ENCODE measurements around the gene DNAJC11.
A peak's percentile ranks its signal among the peaks of the same experiment; 100 is the strongest.

The DNAJC11 gene

DNA sequence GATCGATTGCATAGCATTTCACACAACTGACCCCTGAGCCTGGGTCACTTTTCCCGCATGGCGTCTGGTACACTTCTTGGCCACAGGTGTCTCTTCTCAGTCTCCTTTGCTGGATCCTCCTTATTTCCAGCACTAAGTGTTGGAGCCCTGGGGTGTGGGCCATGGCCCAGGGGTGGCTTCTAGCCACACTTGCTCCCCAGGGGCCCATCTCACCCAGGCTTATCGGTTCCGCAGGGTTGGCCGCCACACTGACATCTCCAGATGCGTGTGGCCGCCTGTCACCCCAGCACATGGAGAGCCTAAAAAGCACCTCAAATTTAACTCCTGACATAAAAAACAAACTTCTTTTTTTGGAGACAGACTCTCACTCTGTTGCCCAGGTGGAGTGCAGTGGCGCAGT, 74.6 kb downstream of the DNAJC11 start:
- DNase-seq (ENCODE audit: extremely low read depth in 1 of 2, low read depth in 1 of 2), result no peak

GRCh38 chr1:6625584-6626149, 75.9 kb downstream of the DNAJC11 start:
- DNase-seq (ENCODE audit: extremely low read depth in 1 of 2, low read depth in 1 of 2), result no peak

- DNase-seq (ENCODE audit: extremely low read depth in 1 of 2, low read depth in 1 of 2), result peak; percentile 75 to 76
Observed at GRCh38 chr1:6624710-6625583, 76.7 kb downstream of the DNAJC11 start, which contains the start of gene THAP3. Gene THAP3 (plus strand): TSS chr1:6624868. CDS start chr1:6625219, 351 bp downstream.

GRCh38 chr1:6623269-6623965, 78.2 kb downstream of the DNAJC11 start:
- no peak for DNase-seq (ENCODE audit: extremely low read depth in 1 of 2, low read depth in 1 of 2)

GRCh38 chr1:6622396-6623152, 79.0 kb downstream of the DNAJC11 start:
- DNase-seq (ENCODE audit: extremely low read depth in 1 of 2, low read depth in 1 of 2), result no peak

DNA sequence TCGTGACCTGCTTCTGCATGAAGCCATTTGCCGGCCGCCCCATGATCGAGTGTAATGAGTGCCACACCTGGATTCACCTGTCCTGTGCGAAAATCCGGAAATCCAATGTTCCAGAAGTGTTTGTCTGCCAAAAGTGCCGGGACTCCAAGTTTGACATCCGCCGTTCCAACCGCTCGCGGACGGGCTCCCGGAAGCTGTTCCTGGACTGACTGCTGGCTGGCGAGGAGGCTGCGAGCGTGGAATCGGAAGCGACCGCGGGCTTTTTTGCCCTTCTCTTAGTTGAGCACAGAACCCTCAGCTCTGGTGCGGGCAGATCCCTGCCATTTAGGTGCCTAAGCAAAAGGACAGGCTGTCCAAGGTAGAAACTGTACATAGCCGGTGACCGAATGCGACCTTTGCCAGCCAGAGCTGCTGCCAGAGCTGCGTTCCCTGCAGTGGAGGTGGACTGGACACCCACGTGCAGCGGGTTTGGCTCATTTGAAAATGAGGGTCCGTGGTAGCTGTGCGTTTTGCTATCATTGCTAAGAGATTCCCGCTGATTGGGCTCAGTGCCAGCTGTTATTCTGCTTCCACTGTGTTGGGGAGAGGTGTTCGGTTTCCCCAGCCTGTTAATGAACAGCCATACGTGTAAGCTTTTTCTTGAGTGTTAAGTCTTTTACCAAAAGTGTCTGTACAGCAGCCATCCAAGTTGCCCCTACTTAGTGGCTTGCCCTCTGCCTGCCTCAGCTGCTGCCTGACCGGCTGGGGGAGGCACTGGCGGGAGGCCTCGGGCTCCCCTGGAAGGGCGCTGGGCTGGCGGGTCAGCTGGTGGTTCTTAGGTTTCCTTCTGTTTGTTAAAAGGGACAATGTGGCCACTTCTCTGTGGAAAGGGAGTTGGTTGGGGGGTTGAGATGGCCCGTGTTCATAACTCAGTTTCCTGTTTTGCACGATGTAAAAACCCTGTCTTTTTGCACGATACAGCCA, 79.9 kb downstream of the DNAJC11 start:
- no peak for DNase-seq (ENCODE audit: extremely low read depth in 1 of 2, low read depth in 1 of 2)

DNA sequence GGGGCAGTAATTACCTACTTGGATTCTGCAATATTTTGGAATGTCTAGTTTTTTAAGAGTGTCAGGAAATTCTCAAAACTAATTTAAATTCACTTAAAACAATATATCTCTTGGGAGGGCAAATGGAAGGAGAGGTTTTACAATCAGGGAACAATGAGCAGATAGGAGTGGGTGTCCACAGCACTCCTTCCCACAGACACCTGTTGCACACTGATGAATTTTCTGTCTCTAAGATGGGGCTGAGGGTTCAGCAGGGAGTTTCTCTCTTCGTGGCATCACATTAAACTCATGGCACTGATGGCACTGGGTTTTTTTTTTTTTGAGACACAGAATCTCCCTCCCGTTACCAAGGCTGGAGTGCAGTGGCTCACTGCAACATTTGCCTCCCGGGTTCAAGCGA, 82.6 kb downstream of the DNAJC11 start:
- no peak for DNase-seq (ENCODE audit: extremely low read depth in 1 of 2, low read depth in 1 of 2)

GRCh38 chr1:6614929-6615785, 86.5 kb downstream of the DNAJC11 start:
- no peak for DNase-seq (ENCODE audit: extremely low read depth in 1 of 2, low read depth in 1 of 2)

DNA sequence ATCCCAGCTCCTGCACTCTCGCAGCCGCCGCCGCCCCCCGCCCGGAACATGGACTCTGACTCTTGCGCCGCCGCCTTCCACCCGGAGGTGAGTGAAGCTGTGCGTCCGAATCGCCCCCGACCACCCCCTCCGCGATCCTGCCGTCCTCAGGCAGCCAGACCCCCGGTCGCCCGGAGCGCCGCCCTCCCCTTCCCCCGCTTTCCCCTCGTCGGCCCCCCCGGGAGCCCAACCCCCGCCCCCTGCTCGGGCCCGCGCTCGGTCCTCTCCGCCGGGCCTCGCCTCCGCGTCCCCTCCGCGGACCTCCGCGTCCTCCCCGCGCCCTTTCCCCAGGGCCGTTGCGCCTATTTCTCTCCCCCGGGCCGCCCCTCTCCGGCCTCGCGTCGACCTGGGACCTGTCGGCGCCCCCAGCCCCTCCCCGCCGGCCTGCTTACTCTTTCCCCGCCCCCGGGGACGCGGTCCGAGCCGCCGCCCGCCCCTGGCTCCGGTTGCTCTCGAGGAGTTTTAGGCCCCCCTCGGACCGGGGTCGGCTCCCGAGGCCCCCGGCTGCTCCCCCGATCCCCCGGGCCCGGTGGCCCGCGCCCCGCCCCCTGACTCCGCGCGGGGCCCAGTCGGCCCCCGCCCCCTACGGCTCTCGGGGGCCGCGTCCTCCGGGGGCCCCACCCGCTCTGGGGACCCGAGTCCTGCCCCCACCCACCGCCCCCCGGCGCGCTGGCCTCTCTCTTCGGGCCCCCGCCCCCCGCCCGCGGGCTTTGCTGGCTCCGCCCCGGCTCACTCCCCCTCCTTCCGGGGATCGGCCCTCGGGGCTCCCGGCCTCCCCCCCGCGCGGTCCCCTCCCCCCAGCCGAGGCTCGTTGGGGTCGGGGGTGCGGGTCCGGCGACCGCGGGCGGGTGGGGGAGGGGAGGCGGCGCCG, 87.3 kb downstream of the DNAJC11 start:
- no peak for DNase-seq (ENCODE audit: extremely low read depth in 1 of 2, low read depth in 1 of 2)

- peak; percentile 99 to 100 for DNase-seq (ENCODE audit: extremely low read depth in 1 of 2, low read depth in 1 of 2)
Observed at GRCh38 chr1:6613361-6614018, 88.1 kb downstream of the DNAJC11 start, which contains the start of gene PHF13. Gene PHF13 (plus strand): TSS chr1:6613731. CDS start chr1:6614067, 336 bp downstream.

GRCh38 chr1:6612641-6613360, 88.8 kb downstream of the DNAJC11 start:
- DNase-seq (ENCODE audit: extremely low read depth in 1 of 2, low read depth in 1 of 2), result no peak

GRCh38 chr1:6603915-6604558, 97.6 kb downstream of the DNAJC11 start:
- no peak for DNase-seq (ENCODE audit: extremely low read depth in 1 of 2, low read depth in 1 of 2)

DNA sequence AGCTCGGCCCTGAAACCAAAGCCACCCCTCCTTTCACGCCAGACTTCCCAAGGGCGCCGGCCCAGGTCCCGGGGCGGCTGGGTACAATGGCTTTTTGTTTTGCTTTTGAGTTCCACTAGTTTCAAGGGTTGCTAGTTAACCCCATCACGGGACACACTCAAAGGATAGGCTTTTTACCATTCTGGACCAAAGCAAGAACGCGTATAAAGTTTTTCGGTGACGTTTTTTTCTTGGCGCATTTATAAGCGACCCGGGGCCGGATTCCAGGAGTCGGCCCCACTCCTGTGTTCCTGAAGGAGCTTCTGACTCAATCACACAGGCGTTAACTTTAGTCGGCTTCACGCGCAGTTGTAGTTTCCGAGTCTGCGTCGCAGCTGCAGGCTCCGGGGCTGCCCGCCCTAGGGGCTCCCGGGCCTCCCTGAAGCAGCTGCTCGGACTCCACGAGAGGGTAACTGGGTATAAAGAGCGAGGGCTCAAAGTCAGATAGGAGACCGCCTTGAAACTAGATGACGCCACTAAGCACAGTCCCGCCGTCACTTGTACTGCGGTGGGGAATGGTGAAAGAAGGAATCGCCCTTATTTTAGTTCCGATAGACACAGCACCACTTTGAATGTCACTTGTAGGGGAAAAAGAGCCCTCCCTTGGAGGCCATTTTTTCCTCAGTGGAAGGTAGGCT, 98.2 kb downstream of the DNAJC11 start:
- DNase-seq (ENCODE audit: extremely low read depth in 1 of 2, low read depth in 1 of 2), result peak in 1 of 2 donors; percentile 57

DNA sequence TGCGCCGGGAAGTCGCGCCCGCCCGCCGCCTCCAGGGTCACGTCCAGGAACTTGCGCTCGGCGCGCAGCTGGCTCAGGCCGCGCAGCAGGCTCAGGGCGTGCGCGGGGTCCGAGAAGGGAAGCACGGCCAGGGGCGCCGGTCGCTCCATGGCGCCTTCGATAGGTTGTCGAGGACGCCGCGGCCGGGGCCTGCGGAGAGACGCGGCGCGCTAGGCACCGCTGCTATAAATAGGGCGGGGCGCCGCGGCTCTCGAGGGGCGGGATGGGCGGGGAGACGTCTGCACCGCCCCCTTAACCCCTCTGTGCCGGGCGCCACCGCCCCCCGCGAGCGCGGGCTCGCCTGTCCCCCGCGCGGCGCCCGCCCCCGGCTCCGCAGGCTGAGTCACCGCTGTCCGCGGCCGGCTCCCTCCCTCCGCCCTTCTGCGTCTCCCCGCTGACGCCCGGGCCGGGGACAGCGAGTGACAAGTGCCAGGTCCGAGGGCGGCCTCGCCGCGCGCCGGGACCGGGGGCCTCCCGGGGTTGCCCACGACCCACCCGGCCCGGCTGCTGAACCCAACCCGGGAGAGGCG, 98.9 kb downstream of the DNAJC11 start, which contains the start of gene KLHL21:
KLHL21 (minus strand) TSS at position 201 of the 569 bp plus-strand sequence; CDS start at position 149, 52 bp downstream.
- peak; percentile 80 to 87 for DNase-seq (ENCODE audit: extremely low read depth in 1 of 2, low read depth in 1 of 2)
